ENCODE data around the gene GTPBP1.

- TF ChIP-seq CTCF (conservative IDR thresholded peaks at IDR 0.05; ENCODE audit: low read length) (no peak), EZH2phosphoT487 (IDR thresholded peaks at IDR 0.05; ENCODE audit: borderline replicate concordance, low read depth, low read length) (no peak)
These were observed 1.6 kb downstream of the GTPBP1 start for GRCh38 chr22:38707346-38707745.
